Hematopoietic multipotent progenitor cell treated with erythropoietin and hydrocortisone succinate and interleukin-3 and kit ligand, for 8 days (in vitro differentiated cells): Measurements from ENCODE around the gene FBLN1.
"Not testable (repeated sequence)": the region's sequence is repeated elsewhere in the genome, so short reads cannot be mapped to it uniquely, and the experiment has no call there.

Source experiments
- DNase-seq: peaks from one replicate; pipeline ENCODE4 v3.0.0-alpha.2; 2015

FBLN1 gene

DNA sequence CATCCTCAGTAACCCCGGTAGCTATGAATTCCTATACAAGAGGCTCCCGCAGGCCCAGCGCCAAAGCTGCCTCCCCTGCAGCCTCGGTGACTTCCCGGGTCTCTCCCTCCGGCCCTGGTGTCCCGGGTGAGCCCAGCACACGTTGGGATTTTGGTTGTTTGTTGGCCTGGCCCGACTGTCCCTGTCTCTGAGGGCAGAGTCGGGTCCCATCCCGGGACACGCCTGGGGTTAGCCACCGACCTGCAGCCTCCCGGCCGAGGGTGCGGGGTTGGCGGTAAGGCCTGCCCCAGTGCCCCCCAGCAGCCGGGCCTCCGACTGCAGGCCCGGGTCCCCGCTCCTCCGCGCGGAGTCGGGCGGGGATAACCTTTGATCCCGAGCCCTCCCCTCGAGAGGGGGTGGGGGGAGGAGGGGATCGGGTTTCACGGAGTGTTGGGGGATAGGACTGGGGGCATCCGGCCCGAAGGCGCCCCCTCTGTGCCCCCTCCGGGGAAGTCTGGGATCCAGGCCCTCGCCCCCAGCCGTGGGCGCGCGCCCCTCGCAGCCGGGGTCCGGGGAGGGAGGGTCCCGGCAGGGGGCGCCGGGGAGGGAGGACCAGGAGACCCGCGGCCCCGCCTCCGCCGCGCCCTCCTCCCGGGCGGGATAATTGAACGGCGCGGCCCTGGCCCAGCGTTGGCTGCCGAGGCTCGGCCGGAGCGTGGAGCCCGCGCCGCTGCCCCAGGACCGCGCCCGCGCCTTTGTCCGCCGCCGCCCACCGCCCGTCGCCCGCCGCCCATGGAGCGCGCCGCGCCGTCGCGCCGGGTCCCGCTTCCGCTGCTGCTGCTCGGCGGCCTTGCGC lies at the start of gene FBLN1:
TSS of gene FBLN1 (plus strand) at position 669 of the 835 bp plus-strand sequence. CDS start at position 772, 103 bp downstream.
- no peak for DNase-seq

- DNase-seq: no peak
Measured at GRCh38 chr22:45453764-45454163, 48.9 kb upstream of the FBLN1 start.

DNA sequence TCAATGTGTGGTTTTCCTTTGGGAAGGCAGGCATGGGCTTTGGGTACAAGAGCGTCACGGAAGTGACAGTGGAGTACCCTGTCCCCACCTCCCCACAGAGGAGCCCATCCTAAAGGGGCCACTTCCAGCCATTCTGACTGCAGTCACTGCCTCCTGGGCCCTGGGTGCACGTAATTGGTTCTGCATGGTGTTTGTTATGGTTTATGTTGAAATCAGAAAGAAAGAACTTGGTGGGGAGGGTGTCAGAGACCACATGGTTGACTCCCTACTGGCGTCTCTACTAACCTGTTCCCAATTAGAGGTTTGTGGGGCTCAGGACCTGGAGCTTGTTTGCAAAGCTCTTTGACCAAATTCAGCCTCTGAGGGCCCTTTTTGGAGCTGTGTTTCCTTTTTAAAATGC lies 48.4 kb upstream of the FBLN1 start:
- DNase-seq: no peak

GRCh38 chr22:45455212-45455611 lies 47.5 kb upstream of the FBLN1 start:
- no peak for DNase-seq

DNA sequence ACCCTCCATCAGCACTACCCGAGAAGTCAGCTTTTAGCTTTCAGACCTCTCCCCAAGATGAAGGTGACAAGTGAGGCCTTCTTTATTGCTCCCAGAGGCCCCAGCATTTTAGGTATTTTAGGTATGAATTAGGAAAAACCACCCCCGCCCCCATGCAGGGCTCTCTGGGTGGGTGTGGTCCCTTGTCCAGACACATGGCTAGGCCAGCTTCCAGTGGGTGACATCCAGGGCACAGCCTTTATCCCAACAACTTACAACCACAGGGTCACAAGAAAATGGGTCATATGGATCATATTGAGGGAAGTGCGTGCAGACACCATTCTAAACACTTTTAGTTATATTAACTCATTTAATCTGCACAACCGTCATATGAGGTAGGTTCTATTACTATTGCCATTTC lies 47.1 kb upstream of the FBLN1 start:
- DNase-seq: no peak

DNA sequence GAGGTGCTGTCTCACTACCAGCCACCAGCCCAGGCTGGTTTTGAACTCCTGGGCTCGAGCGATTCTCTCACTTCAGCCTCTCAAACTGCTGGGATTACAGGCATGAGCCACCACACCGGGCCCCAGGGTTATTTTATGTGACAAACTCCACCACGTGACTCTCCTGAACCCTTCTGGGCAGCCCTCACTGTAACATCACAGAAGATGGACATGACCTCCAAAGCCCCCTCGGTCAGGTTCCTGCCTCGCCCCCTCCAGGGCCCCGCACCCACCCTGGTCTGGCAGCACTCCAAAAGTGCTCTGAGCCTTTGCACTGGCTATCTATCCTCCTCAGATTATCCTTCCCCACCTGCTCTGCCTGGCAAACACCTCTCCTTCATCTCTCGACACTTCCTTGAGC lies 45.9 kb upstream of the FBLN1 start:
- DNase-seq: no peak

- no peak for DNase-seq
Measured at GRCh38 chr22:45458532-45458931, 44.2 kb upstream of the FBLN1 start.

DNA sequence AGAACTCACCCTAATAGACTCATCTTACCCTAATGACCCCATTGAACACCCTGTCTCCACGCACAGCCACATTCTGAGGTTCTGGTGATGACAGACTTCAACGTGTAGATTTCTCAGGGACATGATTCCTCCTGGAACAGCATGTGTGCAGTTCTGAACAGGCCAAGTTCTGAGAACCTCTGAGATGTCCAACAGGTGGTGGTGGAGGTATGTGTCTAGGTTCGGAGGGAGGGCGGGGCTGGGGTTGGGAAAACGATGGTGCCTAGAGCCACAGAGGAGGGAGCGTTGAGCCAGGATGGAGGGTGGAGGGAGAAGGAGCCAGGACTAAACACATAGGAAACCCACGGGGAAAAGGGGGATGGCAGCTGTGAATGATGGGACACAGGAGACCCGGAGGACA lies 43.4 kb upstream of the FBLN1 start:
- DNase-seq: no peak

DNA sequence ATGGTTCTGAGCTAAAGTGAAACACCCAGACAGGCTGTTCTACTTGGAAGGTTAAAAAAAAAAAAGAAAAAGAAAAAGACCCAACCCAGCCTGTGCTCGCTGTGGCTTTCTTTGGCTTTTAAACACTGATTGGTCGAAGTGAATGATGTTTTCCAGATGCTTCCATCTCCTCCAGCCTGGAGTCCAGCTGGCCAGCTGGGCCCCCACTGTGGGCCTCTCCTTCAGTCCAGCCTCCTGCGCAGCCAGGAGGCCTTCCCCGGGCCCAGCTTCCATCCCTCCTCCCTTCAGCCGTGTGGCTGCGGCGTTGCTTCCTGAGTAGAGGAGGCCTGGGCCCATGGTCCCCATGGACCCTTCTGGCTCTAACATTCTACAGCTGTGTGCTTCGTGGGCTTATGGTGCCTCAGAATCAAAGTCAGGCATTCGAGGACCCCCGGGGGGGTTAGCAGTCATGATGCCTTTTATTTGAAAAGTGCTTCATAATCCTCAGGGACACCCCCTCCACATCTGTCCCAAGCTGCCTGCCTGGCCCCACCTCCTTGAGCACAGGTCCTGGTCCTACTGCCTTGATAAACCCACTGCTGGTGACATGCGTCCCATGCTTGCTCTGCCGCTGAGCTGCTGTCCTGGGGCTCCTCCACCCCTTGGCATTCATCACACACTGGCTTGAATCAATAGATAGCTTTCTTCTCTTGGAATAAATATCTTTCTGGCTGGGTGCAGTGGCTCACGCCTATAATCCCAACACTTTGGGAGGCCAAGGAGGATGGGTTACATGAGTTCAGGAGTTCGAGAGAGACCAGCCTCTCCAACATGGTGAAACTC lies 42.2 kb upstream of the FBLN1 start:
- no peak for DNase-seq

DNA sequence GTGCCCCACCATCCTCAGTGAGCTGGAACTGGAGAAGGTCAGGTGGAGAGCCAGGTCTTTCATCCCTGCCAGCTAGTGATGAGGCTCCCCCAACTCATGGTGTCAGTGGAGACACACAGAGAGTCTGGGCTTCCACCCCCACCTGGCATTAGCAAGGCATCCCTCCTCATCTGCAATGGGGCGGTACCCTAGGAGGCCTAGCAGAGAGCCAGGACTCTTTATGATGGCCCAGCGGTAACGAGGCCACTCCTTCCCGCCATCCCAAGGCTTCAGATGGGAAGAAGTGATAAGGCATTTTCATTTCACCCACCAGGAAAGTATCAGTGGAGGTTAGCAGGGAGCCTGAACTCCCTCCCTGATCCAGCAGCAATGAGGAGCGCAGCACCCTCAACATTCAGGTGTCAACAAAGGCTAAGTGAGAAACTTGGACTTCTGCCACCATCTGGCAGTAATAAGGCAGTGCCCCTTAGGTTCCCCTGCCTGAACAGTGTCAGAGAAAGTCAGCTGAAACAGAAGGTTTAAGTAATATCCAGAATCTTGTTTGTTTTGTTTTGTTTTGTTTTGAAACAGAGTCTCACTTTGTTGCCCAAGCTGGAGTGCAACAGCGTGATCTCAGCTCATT lies 40.5 kb upstream of the FBLN1 start:
- peak; percentile 41 for DNase-seq

- DNase-seq: not testable (repeated sequence)
Measured at GRCh38 chr22:45463691-45464090, 39.0 kb upstream of the FBLN1 start.

GRCh38 chr22:45465633-45466032 lies 37.0 kb upstream of the FBLN1 start:
- no peak for DNase-seq

- DNase-seq: no peak
Measured at GRCh38 chr22:45468872-45469271, 33.8 kb upstream of the FBLN1 start.

DNA sequence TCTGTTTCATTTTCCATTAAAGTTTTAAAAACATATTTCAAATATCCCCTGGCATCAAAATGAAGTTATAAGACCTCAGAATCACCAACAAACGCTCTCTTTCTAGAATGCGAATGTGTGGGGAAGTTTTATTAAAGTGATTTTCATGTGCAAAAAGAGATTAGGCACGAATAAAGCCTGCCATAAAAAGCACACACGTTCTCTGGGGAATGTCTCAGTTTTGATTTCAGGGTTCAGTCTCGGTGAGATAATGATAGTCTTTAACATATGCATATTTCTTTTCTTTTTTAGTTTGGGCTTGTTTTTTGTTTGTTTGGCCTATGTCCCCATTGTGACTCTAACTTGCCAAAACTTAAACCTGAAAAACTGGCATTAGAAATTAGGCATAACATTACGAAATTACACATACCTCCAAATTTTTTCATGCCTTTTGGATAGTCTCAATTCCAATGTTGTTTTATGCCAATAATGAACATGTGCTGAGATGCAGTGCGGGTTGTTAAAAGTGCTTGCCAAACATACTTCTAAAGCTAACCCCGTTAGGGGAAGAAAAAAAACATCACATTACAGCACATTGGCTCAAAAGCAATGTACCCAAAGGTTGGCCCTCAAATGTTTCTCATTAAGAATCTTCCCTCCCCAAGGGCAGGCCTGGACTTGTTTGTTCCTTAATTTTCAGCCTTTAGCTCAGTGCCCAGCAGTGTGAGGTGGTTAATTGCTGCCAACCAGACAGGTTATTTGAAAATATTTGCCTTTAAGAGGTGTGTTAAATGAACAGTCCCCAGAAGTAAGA lies 33.2 kb upstream of the FBLN1 start:
- DNase-seq: no peak

DNA sequence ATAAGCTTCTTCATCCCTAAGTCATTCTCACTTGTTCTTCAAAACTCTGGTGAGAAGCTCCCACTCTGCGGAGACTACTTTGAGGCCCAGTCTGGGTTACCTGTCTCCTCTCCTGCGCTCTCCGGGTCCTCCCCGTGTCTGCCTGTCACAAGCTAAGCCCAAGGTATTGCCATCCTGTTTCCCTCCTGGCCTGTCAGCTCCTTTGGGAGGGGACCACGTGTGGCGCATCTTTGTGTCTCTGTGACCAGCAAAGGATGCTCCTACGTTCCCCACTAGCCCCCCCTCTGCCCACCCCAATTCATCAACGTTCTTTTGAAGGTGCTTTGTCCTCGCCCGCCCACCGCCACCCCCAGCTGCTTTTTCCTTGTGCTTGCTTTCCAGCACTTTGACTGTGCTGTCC lies 31.8 kb upstream of the FBLN1 start:
- no peak for DNase-seq

DNA sequence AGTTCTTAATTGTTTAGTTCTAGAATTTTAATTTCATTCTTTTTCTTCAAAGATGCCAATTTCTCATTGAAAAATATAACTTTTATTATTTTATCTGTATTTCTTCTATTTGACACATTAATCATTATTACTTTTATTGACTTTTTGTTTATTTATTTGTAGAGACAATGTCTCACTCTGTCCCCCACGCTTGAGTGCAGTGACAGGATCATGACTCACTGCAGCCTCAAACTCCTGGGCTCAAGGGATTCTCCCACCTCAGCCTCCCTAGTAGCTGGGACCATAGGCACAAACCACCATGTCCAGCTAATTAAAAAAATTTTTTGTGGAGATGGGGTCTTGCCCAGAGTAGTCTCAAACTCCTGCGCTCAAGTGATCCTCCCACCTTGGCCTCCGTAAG lies 30.3 kb upstream of the FBLN1 start:
- no peak for DNase-seq

DNA sequence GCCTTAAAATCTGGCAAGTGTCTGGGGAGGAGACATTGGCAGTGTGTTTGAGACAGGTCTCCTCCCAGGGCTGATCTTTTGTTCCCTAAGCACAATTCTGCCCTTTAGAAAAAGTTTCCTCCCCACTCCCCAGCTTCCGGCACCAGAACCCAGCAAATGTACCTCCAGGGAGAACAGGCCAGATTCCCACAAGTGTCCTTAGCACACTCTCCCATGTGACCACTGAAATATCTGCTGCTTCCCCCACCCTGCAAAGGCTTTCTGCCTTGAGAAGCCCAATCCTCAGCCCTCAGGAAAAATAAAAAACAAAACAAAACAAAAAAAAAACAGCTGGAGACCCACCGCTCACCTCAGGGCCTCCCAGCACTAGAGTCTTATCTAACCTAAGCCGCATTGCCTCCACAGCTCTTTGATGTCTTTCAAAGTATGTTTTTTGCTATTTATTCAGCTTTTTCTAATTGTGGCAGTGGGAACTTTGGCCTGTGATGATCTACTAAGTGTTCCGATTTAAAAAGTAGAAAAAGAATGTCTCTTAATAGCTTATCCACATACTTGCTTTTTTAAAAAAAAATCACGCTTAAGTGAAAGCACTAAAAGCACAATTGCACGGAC lies 29.0 kb upstream of the FBLN1 start:
- DNase-seq: no peak

- DNase-seq: no peak
Measured at GRCh38 chr22:45475063-45475747, 27.5 kb upstream of the FBLN1 start.

DNA sequence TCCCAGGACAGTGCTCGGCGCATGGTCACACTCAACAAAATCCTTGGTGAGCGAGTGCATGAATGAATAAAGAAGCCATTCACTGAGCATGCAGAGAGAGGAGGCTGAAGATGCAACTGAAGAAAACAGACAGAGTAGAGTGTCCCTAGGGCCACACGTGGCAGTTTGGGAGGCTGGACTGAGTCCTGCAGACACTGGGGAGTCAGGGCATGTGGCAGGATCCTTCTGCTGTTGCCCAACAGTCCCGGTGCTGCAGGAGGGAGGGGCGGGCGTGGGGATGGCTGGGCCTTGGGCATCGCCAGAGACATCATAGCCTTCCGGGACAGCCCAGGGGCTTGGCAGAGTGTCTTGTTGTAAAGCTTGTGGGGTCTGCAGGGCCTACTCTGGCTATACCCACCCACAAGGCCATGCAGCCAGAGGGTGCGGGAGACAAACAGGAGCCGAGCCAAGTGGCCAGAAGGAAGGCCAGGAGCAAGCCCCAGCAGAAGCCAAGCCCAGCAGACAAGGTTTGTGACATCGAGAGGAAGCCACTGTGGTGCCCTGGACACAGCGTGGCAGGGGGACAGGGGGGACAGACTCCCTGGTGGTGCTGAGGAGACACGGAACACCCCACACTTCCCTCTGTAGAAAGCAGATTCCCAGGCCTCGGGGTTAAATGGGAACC lies 26.7 kb upstream of the FBLN1 start:
- no peak for DNase-seq

GRCh38 chr22:45476814-45477213 lies 25.9 kb upstream of the FBLN1 start:
- DNase-seq: no peak
